ENCODE measurements around the gene BHLHA15. TPM values are rescaled to one million over a fixed set of nuclear protein-coding genes. Genes with fewer than 3 reads are reported as not detected.
A peak's percentile ranks its signal among the peaks of the same experiment; 100 is the strongest.

Gene BHLHA15
- total RNA-seq = 1 to 10 TPM in 3 of 9 donors, not detected in 6; 1.4 to 3.6 (median 1.9) TPM
- under 1 TPM in 1 of 3 donors, not detected in 2; 0.57 TPM for polyA plus RNA-seq
- long read RNA-seq, donor 1 = 0 reads
- long read RNA-seq, donor 2 = 0 reads
- long read RNA-seq, donor 3 = 0 reads
- long read RNA-seq, donor 4 = 0 reads
- long read RNA-seq, donor 5 = 0 reads
- long read RNA-seq, donor 6 = 0 reads
- long read RNA-seq, donor 7 = 0 reads
- long read RNA-seq, donor 8 = 0 reads
- long read RNA-seq, donor 9 = 0 reads
- long read RNA-seq, donor 10 = 0 reads

DNA sequence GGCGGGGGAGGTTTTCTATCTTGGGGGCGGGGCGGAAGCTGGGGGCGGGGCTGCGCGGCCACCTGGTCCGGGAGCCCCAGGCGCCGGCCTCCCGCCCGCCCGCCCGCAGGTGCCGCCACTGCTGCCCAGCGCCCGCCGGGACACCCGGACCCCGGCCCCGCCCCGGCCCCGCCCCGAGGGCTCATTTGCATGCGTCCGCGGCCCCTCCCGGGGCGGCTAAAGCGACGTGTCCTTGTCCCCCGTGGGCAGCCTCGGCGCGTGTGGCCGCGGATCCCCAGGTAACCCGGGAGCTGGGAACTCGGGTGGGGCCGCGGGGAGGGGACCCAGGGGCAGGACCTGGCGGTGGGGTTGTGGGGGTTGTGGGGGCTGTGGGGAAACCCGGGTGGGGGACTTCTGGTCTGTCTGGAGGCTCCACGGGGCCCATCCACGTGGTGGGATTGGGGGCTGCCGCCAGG, at the start of gene BHLHA15:
TSS of gene BHLHA15 (plus strand) at position 219 of the 455 bp plus-strand sequence. CDS start 871 bp downstream, outside the sequence.
- TF ChIP-seq, protein P1, sequence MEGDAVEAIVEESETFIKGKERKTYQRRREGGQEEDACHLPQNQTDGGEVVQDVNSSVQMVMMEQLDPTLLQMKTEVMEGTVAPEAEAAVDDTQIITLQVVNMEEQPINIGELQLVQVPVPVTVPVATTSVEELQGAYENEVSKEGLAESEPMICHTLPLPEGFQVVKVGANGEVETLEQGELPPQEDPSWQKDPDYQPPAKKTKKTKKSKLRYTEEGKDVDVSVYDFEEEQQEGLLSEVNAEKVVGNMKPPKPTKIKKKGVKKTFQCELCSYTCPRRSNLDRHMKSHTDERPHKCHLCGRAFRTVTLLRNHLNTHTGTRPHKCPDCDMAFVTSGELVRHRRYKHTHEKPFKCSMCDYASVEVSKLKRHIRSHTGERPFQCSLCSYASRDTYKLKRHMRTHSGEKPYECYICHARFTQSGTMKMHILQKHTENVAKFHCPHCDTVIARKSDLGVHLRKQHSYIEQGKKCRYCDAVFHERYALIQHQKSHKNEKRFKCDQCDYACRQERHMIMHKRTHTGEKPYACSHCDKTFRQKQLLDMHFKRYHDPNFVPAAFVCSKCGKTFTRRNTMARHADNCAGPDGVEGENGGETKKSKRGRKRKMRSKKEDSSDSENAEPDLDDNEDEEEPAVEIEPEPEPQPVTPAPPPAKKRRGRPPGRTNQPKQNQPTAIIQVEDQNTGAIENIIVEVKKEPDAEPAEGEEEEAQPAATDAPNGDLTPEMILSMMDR (IDR thresholded peaks at IDR 0.05) = no peak
- no peak for TF ChIP-seq POLR2A (IDR thresholded peaks at IDR 0.05)
- Histone ChIP-seq H3K27me3 (no peaks in the 10 kb centered on the region), H3K9me3 (replicated peaks in 1 of 3) (no peaks in the 10 kb centered on the region), H3K4me3 (peak within 1 kb of the TSS in 1 of 4 donors; percentile 65), H3K4me1 (replicated peaks in 1 of 2) (no peaks in the 10 kb centered on the region), H3K36me3 (replicated peaks in 1 of 2) (peaks cover 0 to 10% of the 10 kb centered on the region in 2 donors), H3K27ac (no peak within 1 kb of the TSS)
- intact Hi-C loops (cut with DNase I) = no loop called here
- DNase-seq = peak in 3 of 7 donors; percentile 15 to 45 (median 30)
- 0 to 6% (median 5%) methylated on average over 3 to 42 of the region's 45 CpGs for WGBS, 4 donors

DNA sequence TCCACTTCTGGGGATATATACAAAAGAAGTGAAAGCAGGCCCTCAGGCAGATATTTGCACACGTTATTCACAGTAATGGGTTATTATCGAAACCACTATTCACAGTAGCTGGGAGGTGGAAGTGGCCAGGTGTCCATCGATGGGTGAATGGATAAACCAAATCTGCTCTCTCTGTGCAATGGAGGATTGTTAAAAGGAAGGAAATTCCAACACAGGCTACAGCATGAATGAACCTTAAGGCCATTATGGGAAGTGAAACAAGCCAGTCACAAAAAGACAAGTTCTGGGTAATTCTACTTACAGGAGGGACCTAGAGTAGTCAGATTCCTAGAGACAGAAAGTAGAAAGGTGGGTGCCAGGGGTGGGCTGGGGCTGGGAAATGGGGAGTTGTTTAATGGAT, 48.5 kb upstream of the BHLHA15 start:
- intact Hi-C loops (cut with DNase I) = no loop called here

DNA sequence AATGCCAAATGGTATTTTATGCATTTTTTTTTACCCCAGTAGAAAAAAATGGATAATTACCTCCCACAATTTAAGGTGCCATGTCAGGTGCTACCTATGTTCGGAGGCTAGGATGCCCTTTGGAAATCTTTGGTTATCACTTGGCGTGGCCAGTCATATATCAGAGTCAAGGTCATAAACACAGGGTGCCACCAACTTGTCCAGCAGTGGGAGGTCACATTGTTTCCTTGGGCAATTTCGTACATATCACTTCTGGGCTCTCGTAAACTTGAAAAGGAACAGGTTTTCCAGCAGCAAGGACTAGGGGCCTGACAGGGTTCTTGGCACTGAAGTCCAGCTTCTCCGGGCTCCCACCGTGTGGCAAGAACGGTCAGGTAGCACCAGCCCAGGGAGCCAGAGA, 48.0 kb upstream of the BHLHA15 start:
- H3K27ac ChIP-seq = peak overlapping the region in 3 of 5 donors; percentile 37 to 83 (median 57)
- DNase-seq = peak in 1 of 7 donors; percentile 19
- intact Hi-C loops (cut with DNase I) = no loop called here

More for the DNA sequence above, 48.5 kb upstream of the BHLHA15 start:
- WGBS, 4 donors = 73 to 98% (median 86%) methylated on average over 3 of the region's 3 CpGs
- Histone ChIP-seq H3K27me3 (no peaks in the 10 kb centered on the region), H3K9me3 (replicated peaks in 1 of 3) (no peaks in the 10 kb centered on the region), H3K27ac (peak overlapping the region in 1 of 5 donors; percentile 83), H3K36me3 (replicated peaks in 1 of 2) (no peaks in the 10 kb centered on the region), H3K4me3 (no peak overlapping the region), H3K4me1 (replicated peaks in 1 of 2) (peaks cover 8 to 12% of the 10 kb centered on the region in 2 donors)
- DNase-seq = no peak
- no peak for TF ChIP-seq POLR2A (IDR thresholded peaks at IDR 0.05)
- TF ChIP-seq, protein P1 (IDR thresholded peaks at IDR 0.05) = no peak

More for the DNA sequence above, 48.0 kb upstream of the BHLHA15 start:
- 55 to 69% (median 66%) methylated on average over 7 of the region's 7 CpGs for WGBS, 4 donors
- H3K4me3 ChIP-seq = no peak overlapping the region
- no peaks in the 10 kb centered on the region for H3K36me3 ChIP-seq (replicated peaks in 1 of 2)
- no peak for TF ChIP-seq POLR2A (IDR thresholded peaks at IDR 0.05)
- TF ChIP-seq, protein P1 (IDR thresholded peaks at IDR 0.05) = no peak
- no peaks in the 10 kb centered on the region for H3K9me3 ChIP-seq (replicated peaks in 1 of 3)
- no peaks in the 10 kb centered on the region for H3K27me3 ChIP-seq
- H3K4me1 ChIP-seq (replicated peaks in 1 of 2) = peaks cover 8 to 12% of the 10 kb centered on the region in 2 donors
